Inflammatory macrophage treated with lipopolysaccharide for 1 hour (primary cell): ENCODE results near the gene PRIM1.
A peak's percentile ranks its signal among the peaks of the same experiment; 100 is the strongest.
"Not testable (repeated sequence)": the region's sequence is repeated elsewhere in the genome, so short reads cannot be mapped to it uniquely, and the experiment has no call there.

Source experiments
- DNase-seq, 2 donors: peaks; one replicate each; pipeline ENCODE4 v3.0.0-alpha.2; 2020 to 2022

Gene PRIM1

DNA sequence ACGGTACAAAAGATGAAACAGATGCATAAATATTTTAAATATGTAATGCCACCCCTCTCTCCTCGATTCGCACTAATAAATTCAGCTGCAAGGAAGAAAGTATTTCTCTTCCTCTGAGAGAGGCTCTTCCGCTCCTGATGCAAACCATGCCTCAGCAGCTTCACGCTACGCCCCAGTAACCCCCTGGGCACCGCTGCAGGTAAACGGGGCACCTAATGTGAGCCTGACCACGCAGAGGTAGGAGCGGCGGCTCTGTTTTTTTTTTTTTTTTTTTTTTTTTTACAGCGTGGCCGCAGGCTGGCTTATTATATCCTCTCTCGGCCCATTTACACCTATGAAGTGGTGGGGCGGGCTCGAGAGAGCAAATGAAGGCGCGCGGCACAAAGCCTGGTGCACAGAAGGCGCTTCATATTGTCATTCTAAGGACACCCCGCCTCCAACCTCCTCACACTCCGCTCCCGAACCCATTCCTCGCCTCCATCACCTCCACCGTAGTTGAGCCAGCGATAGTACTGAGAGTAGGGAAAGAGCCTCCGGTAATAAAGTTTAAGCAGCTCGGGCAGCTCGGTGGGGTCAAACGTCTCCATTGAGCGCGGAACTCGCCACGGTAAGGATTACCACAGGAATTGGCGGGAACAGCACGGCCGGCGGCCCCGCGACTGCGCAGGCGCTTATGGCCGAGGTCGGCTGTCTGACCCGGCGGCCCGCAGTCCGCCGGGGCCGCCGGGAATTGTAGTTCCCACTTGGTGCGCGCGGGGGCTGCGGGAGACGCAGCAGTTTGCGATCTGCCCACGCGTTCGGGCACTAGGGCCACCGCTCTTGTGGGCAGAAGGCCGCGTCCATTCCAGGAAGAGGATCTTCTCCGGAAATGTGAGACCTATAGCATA, at the start of gene PRIM1:
PRIM1 (minus strand) TSS at position 612 of the 887 bp plus-strand sequence; CDS start at position 587, 25 bp downstream.
- peak; percentile 84 to 89 for DNase-seq

GRCh38 chr12:56800221-56800620, 48.1 kb upstream of the PRIM1 start:
- DNase-seq, result no peak

- DNase-seq, result not testable (repeated sequence)
Observed at GRCh38 chr12:56799345-56799744, 47.2 kb upstream of the PRIM1 start.

DNA sequence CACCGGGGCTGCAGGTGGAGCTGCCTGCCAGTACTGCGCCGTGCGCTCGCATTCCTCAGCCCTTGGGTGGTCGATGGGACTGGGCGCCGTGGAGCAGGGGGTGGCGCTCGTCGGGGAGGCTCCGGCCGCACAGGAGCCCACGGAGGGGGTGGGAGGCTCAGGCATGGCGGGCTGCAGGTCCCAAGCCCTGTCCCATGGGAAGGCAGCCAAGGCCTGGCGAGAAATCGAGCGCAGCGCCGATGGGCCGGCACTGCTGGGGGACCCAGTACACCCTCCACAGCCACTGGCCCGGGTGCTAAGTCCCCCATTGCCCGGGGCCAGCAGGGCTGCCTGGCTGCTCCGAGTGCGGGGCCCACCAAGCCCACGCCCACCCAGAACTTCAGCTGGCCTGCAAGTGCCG, 43.7 kb upstream of the PRIM1 start:
- not testable (repeated sequence) for DNase-seq

DNA sequence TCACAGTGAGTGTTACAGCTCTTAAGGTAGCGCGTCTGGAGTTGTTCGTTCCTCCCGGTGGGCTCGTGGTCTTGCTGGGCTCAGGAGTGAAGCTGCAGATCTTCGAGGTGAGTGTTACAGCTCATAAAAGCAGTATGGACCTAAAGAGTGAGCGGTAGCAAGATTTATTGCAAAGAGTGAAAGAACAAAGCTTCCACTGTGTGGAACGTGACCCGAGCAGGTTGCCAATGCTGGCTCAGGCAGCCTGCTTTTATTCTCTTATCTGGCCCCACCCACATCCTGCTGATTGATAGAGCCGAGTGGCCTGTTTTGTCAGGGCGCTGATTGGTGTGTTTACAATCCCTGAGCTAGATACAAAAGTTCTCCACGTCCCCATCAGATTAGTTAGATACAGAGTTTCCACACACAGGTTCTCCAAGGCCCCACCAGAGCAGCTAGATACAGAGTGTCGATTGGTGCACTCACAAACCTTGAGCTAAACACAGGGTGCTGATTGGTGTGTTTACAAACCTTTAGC, 43.0 kb upstream of the PRIM1 start:
- DNase-seq, result not testable (repeated sequence)

DNA sequence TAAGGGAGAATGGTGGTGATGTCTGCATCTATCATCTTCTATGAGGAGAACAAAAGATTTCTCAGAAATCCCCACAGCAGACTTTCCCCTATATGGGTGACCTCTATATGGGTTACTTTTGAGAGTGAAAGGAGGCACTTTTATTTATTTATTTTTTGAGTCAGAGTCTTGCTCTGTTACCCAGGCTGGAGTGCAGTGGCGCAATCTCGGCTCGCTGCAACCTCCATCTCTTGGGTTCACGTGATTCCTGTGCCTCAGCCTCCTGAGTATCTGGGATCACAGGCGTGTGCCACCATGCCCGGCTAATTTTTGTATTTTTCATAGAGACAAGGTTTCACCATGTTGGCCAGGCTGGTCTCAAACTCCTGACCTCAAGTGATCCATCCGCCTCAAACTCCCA, 41.0 kb upstream of the PRIM1 start:
- not testable (repeated sequence) for DNase-seq

- no peak for DNase-seq
Observed at GRCh38 chr12:56792678-56793077, 40.6 kb upstream of the PRIM1 start.

DNA sequence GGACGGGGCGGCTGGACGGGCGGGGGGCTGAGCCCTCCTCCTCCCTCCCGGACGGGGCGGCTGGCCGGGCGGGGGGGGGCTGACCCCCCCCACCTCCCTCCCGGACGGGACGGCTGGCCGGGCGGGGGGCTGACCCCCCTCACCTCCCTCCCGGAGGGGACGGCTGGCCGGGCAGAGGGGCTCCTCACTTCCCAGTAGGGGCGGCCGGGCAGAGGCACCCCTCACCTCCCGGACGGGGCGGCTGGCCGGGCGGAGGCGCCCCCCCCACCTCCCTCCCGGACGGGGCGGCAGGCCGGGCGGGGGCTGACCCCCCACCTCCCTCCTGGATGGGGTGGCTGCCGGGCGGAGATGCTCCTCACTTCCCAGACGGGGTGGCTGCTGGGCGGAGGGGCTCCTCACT, 37.3 kb upstream of the PRIM1 start:
- not testable (repeated sequence) for DNase-seq

- DNase-seq, result no peak
Observed at GRCh38 chr12:56787498-56787897, 35.4 kb upstream of the PRIM1 start.

GRCh38 chr12:56785874-56786273, 33.8 kb upstream of the PRIM1 start:
- no peak for DNase-seq

DNA sequence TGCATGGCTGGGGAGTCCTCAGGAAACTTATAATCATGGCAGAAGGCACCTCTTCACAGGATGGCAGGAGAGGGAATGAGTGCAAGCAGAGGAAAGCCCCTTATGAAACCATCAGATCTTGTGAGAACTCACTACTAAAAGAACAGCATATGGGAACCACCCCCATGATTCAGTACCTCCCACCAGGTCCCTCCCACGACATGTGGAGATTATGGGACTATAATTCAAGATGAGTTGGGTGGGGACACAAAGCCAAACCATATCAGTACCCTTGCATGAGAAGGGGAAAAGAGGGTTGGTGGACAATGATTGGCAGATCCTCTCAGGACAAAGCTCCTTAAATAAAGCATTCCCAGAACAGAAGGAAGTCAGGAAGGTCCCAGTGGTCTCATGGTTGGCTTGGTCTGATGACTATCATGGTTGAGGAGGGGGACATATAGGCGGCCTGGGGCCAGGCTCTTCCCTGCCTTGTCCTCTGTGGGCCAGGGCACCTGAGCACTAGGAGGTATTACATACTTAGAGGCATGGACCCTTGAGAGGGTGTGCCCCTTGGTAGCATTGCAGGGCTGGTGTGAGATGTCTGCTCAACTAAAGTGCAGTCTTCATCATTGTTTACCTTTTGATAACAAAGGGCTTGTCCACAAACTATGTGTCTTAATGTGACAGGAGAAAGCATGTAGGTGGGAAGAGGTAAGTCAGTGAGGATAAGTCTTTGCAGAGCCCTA, 33.2 kb upstream of the PRIM1 start:
- DNase-seq, result peak in 1 of 2 donors; percentile 8

GRCh38 chr12:56781726-56782125, 29.6 kb upstream of the PRIM1 start:
- DNase-seq, result no peak

DNA sequence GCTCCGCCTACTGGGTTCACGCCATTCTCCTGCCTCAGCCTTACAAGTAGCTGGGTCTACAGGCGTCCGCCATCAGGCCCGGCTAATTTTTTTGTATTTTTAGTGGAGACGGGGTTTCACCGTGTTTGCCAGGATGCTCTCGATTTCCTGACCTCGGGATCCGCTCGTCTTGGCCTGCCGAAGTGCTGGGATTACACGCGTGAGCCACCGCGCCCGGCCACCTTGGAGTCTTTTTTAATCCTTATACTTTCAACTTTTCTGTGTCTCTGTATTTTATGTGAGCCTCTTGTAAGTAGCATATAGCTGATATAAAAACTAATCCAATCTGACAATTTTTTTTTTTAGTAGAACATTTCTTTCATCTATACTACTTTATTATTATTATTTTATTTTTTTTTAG, 26.6 kb upstream of the PRIM1 start:
- DNase-seq, result no peak

GRCh38 chr12:56776654-56777053, 24.5 kb upstream of the PRIM1 start:
- no peak for DNase-seq

- peak; percentile 65 to 71 for DNase-seq
Observed at GRCh38 chr12:56775638-56776037, 23.5 kb upstream of the PRIM1 start.

- DNase-seq, result no peak
Observed at GRCh38 chr12:56773113-56773512, 21.0 kb upstream of the PRIM1 start.

DNA sequence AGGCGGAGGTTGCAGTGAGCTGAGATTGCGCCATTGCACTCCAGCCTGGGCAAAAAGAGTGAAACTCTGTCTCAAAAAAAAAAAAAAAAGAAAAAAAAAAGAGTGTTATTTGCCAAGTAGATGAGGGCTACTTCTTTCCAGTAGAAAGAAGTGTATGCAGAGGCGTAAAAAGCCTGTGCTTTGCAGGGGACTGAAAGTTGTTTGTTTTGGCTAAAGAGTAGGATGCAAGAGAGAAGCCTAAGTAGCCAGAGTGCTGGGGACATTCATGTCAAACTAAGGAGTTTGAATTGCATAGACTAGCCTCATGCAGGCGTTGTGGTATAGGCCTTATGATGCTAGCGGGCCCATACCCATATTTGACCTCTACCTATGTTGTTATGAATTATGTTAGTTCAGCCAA, 20.5 kb upstream of the PRIM1 start:
- DNase-seq, result no peak

GRCh38 chr12:56769868-56770267, 17.7 kb upstream of the PRIM1 start:
- DNase-seq, result no peak

DNA sequence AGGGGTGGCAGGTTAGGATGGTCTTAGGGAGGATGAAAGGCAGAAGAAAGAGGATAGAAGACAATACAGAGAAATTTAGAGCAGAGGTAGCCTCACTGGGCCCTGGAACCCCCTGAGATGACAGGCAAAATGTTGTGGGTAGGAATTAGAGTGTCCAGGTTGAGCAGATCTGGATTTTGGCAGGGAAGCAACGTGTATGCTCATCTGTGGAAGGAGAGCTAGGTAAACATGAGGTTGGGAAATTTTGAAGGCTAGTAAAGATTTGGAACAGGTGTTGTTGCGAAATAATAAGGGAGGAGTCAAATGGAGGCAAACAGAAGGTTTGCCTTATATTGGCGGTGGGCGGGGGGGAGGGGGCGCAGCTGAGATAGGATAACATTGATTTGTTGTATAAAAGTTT, 16.3 kb upstream of the PRIM1 start:
- no peak for DNase-seq

DNA sequence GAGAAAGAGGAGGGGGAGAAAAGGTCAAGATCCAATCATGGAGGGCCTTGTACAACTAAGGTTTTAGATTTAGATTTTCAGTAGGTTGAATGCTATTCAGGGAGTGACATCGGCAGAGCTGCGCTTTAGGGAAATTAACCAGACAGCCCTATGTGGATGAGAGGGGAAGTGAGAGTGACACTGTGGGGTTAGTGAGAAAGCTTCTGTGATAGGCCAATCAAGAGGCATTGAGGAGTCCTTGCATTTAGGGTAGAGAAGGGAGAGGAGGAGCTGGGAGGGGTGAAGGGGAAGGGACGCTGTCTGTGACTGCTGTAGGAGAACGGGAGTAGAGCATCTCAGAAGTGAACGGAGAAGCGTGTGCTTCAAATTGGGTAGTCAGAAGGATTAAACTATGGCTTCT, 14.4 kb upstream of the PRIM1 start:
- DNase-seq, result peak; percentile 63 to 80

GRCh38 chr12:56763753-56764657, 11.9 kb upstream of the PRIM1 start:
- no peak for DNase-seq

GRCh38 chr12:56761812-56762211, 9.7 kb upstream of the PRIM1 start:
- no peak for DNase-seq

DNA sequence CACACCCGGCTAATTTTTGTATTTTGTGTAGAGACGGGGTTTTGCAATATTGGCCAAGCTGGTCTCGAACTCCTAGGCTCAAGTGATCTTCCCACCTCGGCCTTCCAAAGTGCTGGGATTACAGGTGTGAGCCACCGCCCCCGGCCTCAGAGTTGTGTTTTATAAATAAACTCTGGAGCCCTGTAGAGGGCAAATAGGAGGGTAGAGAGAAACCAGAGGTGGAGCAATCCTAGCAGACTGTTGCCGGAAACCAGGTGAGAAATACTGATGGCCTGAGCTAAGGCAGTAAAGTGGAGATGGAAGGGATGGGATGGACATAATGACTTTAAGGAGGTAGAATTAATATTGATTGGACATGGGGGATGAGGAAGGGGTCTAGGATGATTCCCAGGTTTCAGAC, 8.3 kb upstream of the PRIM1 start:
- DNase-seq, result no peak
